GM12872 (cell line): ENCODE results near the gene FAM193A.

Source experiments
- CTCF ChIP-seq: IDR thresholded peaks from 3 replicates; pipeline ENCODE4 v1.5.1; 2011; ENCODE audit warnings: low read depth, mild to moderate bottlenecking, low read length, moderate library complexity; ENCODE audit not compliant: insufficient read depth

Gene FAM193A, protein sequence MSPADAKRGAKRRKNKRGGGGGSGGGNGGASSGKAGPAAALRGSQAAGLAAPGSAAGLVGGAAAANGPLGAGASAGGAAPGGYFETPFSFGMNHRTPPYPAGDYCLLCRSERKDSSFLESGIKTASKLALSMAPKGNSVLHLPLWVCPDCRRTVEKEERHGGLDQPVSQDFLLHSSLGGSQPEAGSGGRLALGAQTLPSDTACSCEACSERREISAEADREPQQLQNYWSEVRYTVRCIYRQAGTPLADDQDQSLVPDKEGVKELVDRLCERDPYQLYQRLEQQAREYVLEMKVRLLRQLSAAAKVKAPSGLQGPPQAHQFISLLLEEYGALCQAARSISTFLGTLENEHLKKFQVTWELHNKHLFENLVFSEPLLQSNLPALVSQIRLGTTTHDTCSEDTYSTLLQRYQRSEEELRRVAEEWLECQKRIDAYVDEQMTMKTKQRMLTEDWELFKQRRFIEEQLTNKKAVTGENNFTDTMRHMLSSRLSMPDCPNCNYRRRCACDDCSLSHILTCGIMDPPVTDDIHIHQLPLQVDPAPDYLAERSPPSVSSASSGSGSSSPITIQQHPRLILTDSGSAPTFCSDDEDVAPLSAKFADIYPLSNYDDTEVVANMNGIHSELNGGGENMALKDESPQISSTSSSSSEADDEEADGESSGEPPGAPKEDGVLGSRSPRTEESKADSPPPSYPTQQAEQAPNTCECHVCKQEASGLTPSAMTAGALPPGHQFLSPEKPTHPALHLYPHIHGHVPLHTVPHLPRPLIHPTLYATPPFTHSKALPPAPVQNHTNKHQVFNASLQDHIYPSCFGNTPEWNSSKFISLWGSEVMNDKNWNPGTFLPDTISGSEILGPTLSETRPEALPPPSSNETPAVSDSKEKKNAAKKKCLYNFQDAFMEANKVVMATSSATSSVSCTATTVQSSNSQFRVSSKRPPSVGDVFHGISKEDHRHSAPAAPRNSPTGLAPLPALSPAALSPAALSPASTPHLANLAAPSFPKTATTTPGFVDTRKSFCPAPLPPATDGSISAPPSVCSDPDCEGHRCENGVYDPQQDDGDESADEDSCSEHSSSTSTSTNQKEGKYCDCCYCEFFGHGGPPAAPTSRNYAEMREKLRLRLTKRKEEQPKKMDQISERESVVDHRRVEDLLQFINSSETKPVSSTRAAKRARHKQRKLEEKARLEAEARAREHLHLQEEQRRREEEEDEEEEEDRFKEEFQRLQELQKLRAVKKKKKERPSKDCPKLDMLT (N-terminal part only)

DNA sequence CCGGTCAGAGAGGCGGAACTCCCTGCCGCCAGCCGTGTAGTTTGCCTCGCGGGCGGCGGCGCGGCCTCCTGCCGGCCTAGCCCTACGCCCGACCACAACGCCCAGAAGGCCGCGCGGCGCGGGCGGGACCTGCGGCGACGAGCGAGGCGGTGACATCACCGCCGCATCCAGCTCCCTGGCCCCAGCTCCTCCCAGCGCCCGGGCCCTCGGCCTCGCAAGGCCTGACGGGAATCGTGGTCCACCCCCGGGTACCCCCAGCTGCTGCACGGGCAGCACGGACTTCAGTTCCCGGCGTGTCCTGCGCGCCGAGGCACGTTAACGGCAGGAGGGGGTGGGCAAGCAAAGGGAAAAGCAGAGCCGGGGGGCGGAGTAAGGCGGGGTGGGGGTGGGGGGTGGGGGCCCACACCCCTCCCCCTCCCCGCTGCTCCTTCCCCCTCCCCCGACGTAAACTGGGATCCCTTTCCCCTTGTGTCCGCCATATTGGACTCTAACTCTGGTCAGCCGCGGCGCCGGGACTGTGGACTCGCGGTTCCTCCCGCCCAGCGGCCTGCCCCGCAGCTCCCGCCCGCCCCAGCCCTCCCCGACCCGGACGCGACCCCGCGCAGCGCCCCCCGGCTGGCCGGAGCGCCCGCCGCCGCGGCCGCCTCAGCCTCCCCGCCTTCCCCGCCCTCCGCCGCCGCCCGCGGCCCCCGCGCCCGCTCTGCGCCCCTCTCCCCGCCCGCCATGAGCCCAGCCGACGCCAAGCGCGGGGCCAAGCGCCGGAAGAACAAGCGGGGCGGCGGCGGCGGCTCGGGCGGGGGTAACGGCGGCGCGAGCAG lies at the start of gene FAM193A:
TSS of gene FAM193A (plus strand) at position 455 of the 818 bp plus-strand sequence. CDS start at position 724, 269 bp downstream.
- no peak for TF ChIP-seq CTCF

DNA sequence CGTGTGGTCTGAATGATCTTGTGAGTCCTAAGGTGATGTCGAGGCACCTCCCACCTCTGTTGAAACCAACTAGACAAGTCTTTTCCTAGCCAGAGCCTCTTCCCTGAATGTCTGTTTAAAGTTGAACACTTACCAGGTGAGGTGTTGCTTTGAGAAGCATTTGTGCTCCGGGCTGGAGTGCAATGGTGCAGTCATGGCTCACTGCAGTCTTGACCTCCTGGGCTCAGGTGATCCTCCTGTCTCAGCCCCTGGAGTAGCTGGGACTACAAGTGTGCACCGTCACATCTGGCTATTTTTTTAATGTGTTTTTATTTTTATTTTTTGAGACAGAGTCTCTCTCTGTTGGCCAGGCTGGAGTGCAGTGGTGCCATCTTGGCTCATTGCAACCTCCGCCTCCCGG lies 49.5 kb upstream of the FAM193A start:
- TF ChIP-seq CTCF, result no peak

DNA sequence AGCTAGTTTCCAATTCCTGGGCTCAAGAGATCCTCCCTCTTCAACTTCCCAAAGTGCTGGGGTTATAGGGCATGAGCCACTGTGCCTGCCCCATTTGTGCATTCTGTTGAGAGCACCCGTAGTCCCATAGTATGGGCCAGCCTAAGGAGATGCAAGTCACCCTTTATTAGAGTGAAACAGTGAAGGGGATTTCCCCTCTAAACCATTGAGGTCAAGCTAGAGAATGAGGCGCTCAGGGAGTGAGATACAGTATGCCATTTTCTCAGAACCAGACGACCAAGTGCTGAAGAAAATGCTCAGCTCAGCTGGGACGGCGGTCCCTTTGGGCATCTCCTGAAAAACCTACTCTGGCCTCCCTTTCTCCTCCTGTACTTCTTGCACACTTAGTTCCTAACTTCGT lies 48.8 kb upstream of the FAM193A start:
- TF ChIP-seq CTCF, result no peak

GRCh38 chr4:2489081-2489805 lies 47.2 kb upstream of the FAM193A start:
- TF ChIP-seq CTCF, result no peak

DNA sequence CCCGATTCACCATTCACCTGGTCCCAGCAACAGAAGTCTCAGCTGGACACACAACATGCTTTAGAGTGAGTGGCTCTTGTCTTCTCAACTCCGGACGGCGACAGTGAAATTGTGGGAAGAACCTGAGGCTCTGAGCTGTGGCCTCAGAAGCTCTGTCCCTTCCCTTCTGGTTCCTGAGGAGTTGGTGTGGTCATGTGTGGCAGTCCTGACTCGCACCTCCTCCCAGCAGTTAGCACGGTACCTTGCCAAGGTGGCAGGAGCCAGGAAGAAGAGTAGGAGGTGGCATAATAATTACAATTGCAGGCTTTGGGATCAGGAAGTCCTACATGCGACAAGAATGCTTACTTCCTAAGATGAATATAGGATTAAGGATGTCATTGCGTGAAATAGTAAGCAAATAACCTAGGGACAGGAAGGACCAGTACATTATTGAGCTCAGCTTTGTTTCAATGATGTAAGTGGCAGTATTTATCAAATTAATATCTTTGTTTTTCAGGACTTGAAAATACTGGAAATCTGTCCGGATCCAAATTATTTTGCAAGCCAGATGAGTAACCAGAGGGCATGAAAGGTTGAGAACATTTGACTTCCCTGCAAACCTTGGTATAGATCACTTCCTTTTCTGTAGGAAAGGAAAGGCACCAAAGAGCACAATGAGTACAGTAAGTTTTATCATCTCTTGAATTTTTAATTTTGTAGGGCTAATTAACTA lies 46.5 kb upstream of the FAM193A start:
- TF ChIP-seq CTCF, result no peak

DNA sequence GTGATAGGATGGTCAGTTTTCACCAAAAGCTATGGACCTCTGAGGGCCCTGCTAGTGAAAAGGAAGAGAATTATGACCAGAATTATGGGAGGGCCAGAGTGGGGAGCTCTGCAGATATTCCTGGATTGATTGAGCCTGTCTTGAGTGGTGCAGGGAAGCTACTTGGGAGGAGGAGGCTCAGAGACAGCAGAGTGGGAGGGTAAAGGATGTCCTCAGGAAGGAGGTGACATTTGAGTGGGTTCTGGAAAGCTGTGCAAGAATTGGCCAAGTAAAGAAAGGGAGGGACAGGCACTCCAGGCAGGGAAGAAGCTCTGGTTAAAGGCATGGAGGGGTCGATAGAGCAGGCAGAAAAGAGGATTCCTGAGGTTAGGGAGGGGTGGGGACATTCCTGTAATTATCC lies 43.5 kb upstream of the FAM193A start:
- TF ChIP-seq CTCF, result no peak
